Tongue (tissue), 2 donors: ENCODE data around the gene SAMD3. TPM values are rescaled to one million over a fixed set of nuclear protein-coding genes. Genes with fewer than 3 reads are reported as not detected.
"Not testable (repeated sequence)": the region's sequence is repeated elsewhere in the genome, so short reads cannot be mapped to it uniquely, and the experiment has no call there.

Experiments
- DNase-seq: peaks from one replicate; pipeline ENCODE4 v3.0.0-alpha.2; 2015
- total RNA-seq: library from RNA; depleted of rRNA; stranded (reverse); fragments of >200 nt; gene quantifications from one replicate; pipeline ENCODE4 v1.2.3, GENCODE V29; 2014

Gene SAMD3, protein sequence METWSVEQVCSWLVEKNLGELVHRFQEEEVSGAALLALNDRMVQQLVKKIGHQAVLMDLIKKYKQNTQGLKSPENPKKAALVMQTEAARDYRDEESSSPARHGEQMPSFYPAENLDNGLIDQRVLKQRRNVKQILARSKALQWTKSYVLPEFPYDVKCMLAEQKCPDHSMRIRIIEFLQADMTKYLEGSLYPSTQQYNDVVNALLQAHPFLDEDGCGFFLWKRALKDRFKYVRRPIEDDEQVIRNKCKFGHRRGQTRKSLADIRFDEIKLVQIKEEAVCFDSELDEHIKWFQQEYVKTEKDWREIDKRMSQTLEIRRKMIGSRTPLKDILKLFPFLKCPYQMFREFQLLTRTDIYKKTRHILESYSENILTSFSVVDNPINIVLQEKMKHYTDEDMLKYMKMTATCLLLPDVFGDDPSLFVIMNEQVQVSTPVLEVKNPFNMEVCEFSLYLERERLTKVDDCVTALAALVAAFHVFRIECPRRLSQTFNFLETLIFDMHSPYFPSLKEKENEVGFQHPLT
- total RNA-seq: 4.8 TPM

DNA sequence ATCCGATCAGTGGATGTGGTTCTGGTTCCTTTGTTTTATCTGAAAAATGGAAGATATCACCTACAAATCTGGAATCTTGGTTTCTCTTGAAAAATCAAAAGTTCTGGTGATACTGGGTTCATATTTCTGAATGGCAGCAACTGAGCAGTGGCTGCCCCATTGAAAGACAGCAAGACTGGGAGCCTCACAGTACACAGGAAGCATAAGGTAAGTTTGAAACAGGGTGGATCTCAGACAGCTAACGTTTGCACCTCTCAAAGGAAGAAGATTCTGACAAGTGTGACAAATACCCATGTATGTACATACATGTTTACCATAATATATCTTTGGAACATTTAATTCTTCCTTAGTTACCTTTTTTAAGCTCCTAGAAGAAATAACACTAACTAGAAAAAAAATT is at the start of gene SAMD3:
TSS of gene SAMD3 (minus strand) at position 177 of the 400 bp plus-strand sequence. CDS start 7,678 bp downstream, outside the sequence.
- DNase-seq: no peak

DNA sequence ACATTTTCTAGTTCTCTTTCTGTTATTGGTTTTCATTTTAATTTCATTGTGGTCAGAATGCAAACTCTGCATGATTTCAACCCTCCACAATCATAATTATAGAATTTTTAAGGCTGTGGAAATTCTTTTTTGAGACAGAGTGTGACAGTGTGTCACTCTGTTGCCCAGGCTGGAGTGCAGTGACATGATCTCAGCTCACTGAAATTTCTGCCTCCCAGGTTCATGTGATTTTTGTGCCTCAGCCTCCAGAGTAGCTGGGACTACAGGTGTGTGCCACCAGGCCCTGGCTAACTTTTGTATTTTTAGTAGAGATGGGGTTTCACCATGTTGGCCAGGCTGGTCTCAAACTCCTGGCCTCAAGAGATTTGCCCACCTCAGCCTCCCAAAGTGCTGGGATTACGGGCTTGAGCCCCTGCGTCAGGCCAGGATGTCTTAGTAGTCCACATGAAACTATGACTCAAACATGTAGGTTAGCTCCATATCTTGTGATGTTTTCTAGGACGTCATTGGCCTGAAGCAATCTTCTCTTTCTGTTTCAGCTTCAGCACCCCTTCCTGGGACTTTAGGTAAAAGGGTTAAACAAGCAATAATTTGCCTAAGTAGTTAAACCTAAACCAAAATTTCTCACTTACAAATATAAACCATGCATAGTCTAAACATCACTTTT is 47.4 kb upstream of the SAMD3 start:
- DNase-seq: no peak

DNA sequence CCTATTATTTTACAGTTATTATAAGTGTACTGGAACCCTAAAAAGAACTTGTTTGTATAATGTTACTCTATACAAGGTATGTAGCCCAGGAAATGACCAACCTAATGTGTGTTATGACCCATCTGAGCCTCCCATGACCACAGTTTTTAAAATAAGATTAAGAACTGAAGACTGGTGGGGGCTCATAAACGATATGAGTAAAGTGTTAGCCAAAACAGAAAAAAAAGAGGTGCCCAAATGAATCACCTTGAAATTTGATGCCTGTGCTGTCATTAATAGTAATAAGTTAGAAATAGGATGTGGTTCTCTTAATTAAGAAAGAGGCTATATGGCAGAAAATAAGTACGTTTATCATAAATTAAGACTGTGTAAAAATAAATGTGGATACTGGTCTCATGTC is 42.8 kb upstream of the SAMD3 start:
- DNase-seq: not testable (repeated sequence)

DNA sequence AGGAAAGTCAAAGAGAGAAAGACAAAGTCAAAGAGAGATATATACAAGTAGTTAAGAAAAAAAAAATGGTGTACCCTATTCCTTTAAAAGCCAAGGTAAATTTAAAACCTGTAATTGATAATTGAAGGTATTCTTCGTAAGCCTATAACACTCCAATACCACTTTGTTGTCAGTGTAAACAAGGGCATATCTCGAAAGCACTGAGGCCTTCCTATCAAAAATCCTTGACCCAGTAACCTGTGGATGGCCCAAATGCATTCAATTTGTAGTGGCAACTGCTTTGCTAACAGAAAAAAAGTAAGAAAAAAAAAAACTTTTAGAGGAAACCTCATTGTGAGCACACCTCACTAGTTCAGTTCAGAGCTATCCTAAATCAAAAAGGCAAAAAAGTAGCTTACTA is 39.3 kb upstream of the SAMD3 start:
- no peak for DNase-seq

DNA sequence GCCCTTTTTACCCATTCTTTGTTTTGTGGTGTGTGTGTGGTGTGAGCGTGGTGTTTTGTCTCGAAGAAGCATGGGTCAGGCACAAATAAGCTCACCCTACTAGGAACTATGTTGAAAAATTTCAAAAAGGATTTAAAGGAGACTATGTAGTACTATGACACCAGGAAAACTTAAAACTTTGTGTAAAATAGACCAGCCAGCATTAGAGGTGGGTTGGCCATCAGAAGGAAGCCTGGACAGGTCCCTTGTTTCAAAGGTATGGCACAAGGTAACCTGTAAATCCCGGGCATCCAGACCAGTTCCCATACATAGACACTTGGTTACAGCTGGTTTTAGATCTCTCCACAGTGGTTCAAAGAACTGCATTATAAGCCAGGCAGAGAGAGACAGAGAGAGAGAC is 38.8 kb upstream of the SAMD3 start:
- not testable (repeated sequence) for DNase-seq

DNA sequence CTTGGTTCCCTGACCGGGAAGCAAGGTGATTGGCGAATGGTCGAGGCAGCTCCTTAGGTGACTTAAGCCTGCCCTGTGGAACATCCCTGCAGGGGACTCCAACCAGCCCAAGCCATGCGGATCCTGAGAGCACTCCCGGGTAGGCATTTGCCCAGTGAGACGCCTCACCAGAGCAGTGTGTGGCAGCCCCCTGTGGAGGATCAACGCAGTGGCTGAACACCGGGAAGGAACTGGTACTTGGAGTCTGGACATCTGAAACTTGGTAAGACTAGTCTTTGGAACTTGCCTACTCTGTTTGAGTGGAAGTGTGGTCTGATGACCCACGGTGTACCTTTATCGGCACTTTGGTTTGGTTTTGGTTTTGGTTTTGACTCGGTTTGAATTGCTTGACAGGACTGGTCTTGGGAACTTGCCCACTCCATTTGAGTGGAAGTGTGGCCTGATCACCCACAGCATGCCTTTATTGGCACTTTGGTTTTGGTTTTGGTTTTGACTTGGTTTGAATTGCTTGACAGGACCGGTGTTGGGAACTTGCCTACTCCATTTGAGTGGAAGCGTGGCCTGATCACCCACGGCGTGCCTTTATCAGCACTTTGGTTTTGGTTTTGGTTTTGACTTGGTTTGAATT is 38.0 kb upstream of the SAMD3 start:
- not testable (repeated sequence) for DNase-seq

DNA sequence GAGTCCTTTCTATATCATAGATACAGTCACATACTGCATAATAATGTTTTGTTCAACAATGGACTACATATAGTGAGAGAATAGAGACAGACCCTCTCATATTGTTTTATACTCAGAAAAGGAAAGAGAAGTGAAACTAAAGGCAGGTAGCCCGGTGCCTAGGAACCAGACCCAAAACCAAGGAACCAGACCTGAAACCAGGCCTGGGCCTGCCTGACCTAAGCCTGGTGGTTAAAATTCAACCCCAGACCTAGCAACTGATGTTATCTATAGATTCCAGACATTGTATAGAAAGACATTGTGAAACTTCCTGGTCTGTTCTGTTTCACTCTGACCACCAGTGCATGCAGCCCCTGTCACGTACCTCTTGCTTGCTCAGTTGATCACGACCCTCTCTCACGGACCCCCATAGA is 37.3 kb upstream of the SAMD3 start:
- DNase-seq: not testable (repeated sequence)

DNA sequence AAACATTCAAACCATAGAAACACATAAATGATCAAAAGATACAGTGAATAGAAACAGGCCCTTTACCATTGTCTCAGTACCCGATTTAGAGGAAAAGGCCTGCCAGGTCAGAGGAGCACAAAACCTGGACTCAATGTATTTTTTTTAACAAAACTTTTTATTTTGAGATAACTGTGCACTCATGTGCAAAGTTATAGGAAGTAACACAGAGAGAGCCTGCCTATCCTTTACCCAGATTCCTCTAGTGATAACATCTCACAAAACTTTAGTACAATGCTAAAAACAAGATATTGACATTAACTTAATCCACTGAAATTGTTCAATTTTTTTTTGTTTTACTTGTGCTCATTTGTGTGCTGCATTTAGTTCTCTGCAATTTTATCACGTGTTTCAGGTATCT is 36.8 kb upstream of the SAMD3 start:
- DNase-seq: no peak

DNA sequence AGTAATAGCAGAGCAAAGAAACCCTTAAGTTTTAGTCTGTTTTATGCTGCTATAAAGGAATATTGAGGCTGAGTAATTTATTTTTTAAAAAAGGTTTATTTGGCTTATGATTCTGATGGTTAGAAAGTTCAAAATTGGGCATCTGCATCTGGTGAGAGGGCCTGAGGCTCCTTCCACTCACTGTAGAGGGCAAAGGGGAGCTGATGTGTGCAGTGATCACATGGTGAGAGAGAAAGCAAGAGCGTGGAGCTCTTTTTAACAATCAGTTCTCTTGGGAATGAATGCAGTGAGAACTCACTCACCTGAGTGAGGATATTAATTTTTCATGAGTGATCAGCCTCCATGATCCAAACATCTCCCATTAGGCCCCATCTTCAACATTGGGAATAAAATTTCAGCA is 36.4 kb upstream of the SAMD3 start:
- no peak for DNase-seq

DNA sequence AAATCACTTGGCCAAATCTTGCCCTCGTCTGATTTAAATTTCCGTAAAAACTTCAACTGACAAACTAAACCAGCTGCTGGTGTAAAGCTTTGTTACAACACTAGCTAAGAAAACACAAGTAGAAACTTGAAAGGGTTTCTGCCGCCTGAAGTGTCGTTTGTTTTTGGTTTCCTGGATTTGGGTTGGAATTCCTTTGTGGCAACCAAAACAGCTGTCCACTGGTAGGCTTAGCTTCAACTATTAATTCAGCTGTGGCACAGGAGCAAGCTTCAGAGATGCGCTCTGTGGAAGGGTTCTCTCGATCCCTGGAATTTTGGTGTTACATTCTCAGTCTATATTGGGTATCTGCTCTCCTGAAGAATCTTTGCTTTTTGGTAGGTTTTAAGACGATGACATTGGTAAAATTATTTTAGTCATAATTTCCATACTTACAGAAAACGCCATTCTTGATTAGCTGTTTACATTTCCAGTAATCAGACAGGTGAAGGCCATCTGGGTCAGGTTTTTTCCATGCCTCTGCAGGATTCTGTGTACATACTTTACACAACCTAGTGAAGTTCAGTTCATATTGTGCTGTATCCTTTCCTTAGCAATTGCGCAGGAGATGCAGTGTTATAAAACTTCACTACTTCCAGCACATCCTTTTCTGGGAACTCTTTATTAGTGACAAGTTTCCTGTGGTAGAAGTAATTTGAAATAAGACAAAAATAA is 29.9 kb upstream of the SAMD3 start:
- peak; percentile 69 for DNase-seq

DNA sequence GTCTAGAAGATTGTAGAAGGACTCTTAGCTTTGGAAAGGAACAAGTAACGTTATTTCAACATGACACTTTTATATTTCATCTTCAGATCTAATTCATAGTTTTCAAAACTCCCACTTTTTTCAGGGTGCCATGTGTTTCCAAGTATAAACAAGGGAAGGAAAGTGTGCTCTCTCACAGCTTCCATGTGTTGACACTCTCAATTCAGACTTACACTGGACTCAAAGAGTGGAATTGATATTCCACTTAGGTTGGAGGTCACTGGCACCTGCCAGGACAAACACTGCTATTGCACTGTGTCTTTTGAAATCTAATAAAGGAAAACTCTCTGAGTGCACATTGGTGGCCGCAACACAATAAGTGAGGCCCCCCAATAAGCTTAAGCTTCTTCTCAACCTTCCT is 22.5 kb upstream of the SAMD3 start:
- no peak for DNase-seq

DNA sequence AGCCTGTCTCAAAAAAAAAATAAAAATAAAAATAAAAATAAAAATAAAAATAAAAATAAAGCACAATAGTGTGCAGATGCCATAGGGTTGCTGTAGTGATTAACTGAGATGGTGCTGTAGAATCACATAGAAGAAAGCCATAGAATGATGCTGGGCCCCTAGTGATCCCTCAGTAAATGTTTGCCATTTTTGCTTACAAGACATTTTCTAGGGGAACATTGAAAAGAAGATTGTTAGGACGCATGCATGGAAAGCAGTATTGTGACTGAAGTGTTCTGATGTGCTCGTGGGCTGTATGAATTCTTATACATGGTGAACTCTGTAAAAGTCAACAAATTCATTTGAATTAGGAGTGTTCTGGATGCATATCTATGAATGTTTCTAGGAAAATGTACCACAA is 22.0 kb upstream of the SAMD3 start:
- no peak for DNase-seq

DNA sequence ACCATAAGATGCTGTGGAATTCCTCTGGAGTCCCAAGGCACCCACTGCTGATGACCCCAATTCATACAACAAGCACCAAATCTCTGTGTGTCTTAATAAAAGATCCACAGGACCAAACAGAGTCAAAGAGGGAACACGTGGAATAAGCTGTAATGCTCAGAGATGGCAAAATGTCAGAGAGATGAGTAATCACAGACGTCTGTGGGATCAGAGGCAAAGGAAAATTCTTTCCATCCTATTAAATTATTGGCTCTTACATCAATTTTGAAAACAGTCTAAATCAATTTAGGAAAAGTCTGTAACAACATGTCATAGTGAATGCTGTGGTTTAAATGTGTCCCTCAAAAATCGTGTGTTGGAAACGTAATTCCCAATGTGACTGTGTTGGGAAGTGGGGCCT is 17.5 kb upstream of the SAMD3 start:
- DNase-seq: peak; percentile 61

DNA sequence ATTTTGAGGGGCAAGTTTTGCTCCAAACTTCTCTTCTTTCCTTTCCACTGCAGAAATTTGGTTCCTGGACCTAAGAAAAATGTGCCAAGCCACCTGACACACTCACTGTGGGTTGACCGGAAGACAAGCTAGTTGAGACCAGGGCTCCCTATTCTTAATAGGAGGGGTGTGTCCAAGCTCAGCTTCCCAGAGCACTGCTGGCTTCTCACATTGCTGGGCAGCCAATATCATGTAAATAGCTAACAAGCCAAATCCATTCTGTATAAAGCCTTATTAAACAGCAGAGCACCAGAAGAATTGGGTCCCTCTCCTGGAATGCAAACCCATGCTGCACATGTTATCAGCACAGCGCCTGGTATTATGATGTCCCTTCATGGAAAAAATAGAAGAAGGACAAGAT is 17.0 kb upstream of the SAMD3 start:
- DNase-seq: peak; percentile 3

DNA sequence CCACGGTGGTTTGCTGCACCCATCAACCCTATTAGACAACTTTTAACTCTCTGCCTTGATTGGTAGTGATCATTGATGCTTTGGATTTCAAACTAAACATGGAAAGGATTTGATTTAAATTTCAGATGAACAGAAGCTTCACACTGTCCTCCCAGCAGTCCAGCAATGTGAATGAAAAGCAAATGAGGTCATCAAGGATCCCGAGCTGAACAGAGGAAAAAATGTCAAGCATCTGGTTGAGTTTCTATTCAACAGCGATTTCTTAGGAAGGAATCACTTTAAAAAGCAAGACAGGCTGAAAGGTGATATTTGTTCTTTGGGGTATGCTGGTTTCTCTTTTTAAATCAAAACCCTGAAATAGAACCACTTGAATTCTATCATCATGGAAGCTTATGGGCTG is 10.6 kb upstream of the SAMD3 start:
- no peak for DNase-seq

DNA sequence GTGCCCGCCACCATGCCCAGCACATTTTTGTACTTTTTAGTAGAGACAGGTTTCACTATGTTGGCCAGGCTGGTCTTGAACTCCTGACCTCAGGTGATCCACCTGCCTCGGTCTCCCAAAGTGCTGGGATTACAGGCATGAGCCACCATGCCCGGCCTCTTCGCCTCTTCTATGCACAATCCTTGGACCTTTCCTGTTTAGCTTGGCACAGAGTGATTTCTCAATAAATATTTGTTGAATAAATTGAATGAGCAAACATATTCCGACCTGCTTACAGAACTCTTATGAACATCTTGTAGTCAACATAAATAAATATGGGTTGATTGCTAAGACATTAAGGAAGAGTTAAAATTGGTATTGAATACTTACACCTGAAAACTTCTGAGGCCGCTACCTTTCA is 7.8 kb upstream of the SAMD3 start:
- DNase-seq: not testable (repeated sequence)

DNA sequence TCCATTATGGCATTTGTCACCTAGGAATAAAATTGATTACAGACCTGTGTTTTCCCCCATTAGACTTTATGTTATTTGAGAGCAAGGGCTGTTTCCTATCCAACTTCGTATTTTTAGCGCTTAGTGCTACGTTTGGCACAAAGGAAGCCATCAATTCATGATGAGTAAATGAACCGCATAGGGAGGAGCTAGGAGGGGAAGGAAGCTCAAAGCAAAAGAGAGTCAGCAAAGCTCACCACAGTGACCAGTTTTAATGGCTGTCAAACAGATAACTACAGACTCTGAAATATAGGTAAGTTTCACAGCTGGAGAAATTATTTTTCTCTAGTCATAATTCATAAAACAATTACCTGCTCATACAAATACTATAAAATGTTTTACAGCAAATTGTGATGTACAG is 6.9 kb upstream of the SAMD3 start:
- no peak for DNase-seq

DNA sequence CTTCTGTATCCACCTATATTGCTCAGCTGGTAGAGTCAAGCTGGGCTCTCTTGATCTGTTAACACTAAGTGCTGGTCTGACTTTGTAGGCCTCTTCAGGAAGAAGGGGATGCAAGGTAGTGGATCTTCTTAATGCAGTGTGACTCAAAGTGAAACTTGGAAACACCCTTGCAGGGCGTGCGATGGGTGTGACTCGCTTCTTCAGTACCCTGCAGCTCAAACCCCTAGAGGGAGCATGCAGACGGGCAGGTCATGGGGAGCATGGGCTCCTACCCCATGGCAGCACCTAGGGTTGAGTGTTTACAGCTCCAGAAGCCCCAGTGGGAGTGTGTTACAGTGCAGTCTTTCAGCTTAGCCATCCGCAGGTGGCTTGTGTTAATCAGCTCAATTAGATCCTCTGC is 757 bp upstream of the SAMD3 start:
- DNase-seq: no peak

DNA sequence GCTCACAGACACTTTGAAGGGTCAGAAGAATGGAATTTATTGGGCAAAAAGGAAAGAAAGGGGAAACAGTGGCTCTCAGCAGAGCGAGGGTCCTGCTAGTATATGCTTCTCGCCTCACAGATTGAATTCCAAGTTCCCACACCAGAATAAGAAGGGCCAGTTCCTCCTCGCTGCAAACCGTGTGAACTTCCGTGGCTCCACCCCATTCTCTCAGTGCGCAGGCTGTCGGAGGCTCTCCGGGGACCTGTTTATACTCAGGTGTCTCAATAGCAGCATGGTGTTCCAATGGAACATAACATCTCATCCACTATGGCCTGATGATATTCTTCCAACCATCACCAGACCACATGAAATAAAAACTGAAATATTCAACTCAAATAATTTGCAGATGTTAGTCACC is 4.6 kb downstream of the SAMD3 start:
- DNase-seq: no peak

DNA sequence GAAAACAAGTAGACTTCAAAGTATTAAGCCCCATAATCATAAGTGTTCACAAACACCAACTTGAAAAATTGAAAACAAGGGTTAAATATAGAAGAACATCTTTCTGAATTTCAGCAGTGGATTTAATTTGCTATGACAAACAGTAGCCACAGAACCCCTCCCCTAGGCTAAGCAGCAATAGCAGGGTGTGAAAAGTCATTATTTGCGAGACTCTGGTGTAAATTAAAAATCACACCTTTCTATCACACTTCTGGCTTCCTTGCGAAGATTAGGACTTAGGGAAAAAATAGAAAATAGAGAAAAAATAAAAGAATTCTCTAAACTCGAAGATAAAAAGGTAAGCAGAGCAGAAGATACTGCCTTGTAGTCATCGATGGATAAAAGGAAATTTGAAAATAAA is 6.1 kb downstream of the SAMD3 start:
- no peak for DNase-seq

DNA sequence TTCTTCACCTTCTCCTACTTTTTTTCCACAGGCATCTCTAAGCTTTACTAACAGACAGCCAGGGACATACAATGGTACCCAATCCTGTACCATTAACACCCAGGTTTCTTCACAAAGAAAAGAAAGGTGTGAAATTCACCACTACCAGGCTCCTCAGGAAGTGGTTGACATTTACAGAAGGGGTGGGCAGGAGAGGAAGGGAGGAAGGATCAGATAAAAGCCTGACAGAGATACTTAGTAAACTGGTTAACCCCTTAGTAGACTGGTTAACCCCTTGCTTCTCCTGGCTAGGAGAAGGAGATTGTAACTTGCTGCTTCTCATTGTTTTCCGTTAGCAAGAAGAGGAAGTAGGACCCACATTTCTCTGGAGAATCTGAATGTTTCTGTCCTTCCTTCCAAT is 7.2 kb downstream of the SAMD3 start:
- no peak for DNase-seq

DNA sequence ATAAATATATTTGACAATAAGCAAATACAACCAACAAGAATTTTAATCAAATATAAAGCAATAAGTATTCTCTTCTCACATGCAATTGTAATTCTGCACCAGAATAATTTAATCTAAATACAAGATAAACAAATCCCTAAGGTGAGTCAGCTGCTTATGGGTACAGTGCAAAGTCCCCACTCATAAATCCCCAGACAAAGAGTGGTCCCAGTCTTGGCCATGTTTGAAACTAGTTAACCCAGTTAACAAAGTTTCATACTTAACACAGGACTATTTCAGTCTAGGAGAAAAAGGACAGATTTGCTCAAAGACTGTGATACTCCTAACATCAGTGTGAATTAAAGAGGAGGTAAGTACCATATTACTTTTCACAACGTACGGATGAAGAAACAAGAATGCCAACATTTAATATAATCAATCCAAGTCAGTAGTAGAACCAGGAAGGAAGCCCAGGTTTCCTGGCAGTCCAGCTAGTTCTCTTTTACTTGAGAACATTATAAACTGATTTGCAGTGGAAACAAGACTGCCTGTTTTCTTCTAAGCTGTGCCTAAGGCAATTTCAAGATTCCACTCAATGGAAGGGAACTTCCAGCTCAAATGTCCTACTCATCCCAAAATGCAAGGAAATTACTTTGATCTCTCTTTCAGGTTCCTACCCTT is 10.4 kb downstream of the SAMD3 start:
- DNase-seq: no peak
